CD14-positive monocyte (primary cell): Measurements from ENCODE around the gene OXGR1. TPM values are rescaled to one million over a fixed set of nuclear protein-coding genes. Genes with fewer than 3 reads are reported as not detected.

ENCODE experiments used
- DNase-seq, 3 donors: peaks; one replicate each; pipeline ENCODE4 v3.0.0-alpha.2; 2011 to 2022
- H2AFZ ChIP-seq: 2 replicates; pipeline ENCODE4 v1.6.0; 2012; ENCODE audit warnings: mild to moderate bottlenecking, low read depth, low read length, inconsistent platforms; ENCODE audit not compliant: insufficient read depth, poor library complexity, severe bottlenecking
- H3K27ac ChIP-seq, 2 donors: 1 replicate in 1 of 2; 2 replicates in 1 of 2; pipeline ENCODE4 v1.5.1; 2012 to 2013; ENCODE audit warnings: low read length in 2 of 2, control low read depth in 1 of 2, inconsistent platforms in 1 of 2, low read depth in 1 of 2, mild to moderate bottlenecking in 1 of 2
- H3K27me3 ChIP-seq, 2 donors: one replicate each; pipeline versions ENCODE4 v1.6.0 to v1.6.1; 2011 to 2013; ENCODE audit warnings: low read length in 2 of 2; ENCODE audit not compliant: control insufficient read depth in 2 of 2, insufficient read depth in 2 of 2
- H3K36me3 ChIP-seq, 2 donors: replicated peaks in 1 of 2; 1 replicate in 1 of 2; 2 replicates in 1 of 2; pipeline versions ENCODE4 v1.5.1 to v1.6.1; 2012 to 2013; ENCODE audit warnings: low read length in 2 of 2, control low read depth in 1 of 2, inconsistent platforms in 1 of 2, mild to moderate bottlenecking in 1 of 2; ENCODE audit not compliant: insufficient read depth in 2 of 2, control insufficient read depth in 1 of 2
- H3K4me1 ChIP-seq, 2 donors: 1 replicate in 1 of 2; 2 replicates in 1 of 2; pipeline versions ENCODE4 v1.5.1 to v1.6.1; 2012 to 2013; ENCODE audit warnings: low read length in 2 of 2, control low read depth in 1 of 2, inconsistent platforms in 1 of 2, mild to moderate bottlenecking in 1 of 2, moderate library complexity in 1 of 2; ENCODE audit not compliant: insufficient read depth in 2 of 2, control insufficient read depth in 1 of 2
- H3K4me2 ChIP-seq: replicated peaks from 2 replicates; pipeline ENCODE3; 2012; ENCODE audit warnings: low read length, moderate library complexity, mild to moderate bottlenecking; ENCODE audit not compliant: poor library complexity, severe bottlenecking; ENCODE audit errors: extremely low read depth
- H3K4me3 ChIP-seq, 3 experiments: fragments of 200-600 bp in 1 of 3; sonication (generic) in 1 of 3; replicated peaks in 1 of 3; 1 replicate in 2 of 3; 2 replicates in 1 of 3; pipeline ENCODE4 v1.5.1; 2011 to 2013; ENCODE audit warnings: low read length in 3 of 3, mild to moderate bottlenecking in 3 of 3, control low read depth in 2 of 3, low read depth in 2 of 3, inconsistent platforms in 1 of 3, moderate library complexity in 1 of 3
- H3K79me2 ChIP-seq: 2 replicates; pipeline ENCODE4 v1.6.0; 2012; ENCODE audit warnings: mild to moderate bottlenecking, control low read depth, inconsistent platforms, low read length, moderate library complexity; ENCODE audit not compliant: insufficient read depth
- H3K9ac ChIP-seq: 2 replicates; pipeline ENCODE4 v1.6.0; 2017; ENCODE audit warnings: low read length, mild to moderate bottlenecking; ENCODE audit not compliant: insufficient read depth, poor library complexity, severe bottlenecking
- H3K9me3 ChIP-seq, 2 donors: replicated peaks in 1 of 2; 1 replicate in 1 of 2; 2 replicates in 1 of 2; pipeline versions ENCODE4 v1.5.1 to v1.6.1; 2012 to 2013; ENCODE audit warnings: low read length in 2 of 2, control low read depth in 1 of 2; ENCODE audit not compliant: control insufficient read depth in 1 of 2, insufficient read depth in 1 of 2
- H4K20me1 ChIP-seq: 2 replicates; pipeline ENCODE4 v1.6.0; 2012; ENCODE audit warnings: mild to moderate bottlenecking, low read length, control low read depth, moderate library complexity; ENCODE audit not compliant: insufficient read depth
- H3K27ac Mint-ChIP-seq, 7 donors: one replicate each; pipeline ENCODE4 v1.8.0; 2020; ENCODE audit warnings: mild to moderate bottlenecking in 7 of 7, mixed read lengths in 7 of 7, moderate library complexity in 6 of 7, inconsistent platforms in 2 of 7
- H3K27me3 Mint-ChIP-seq, 3 donors: one replicate each; pipeline ENCODE4 v1.8.0; 2021 to 2022; ENCODE audit warnings: low read depth in 3 of 3, mild to moderate bottlenecking in 3 of 3, mixed read lengths in 3 of 3, moderate library complexity in 3 of 3, inconsistent platforms in 1 of 3
- H3K36me3 Mint-ChIP-seq, 2 donors: one replicate each; pipeline ENCODE4 v1.8.0; 2020; ENCODE audit warnings: mixed read lengths in 2 of 2, inconsistent platforms in 1 of 2, mild to moderate bottlenecking in 1 of 2
- H3K4me1 Mint-ChIP-seq: one replicate; pipeline ENCODE4 v1.8.0; 2020; ENCODE audit warnings: mild to moderate bottlenecking, mixed read lengths
- H3K4me3 Mint-ChIP-seq, 2 donors: one replicate each; pipeline ENCODE4 v1.8.0; 2020; ENCODE audit warnings: mild to moderate bottlenecking in 2 of 2, mixed read lengths in 2 of 2, moderate library complexity in 1 of 2
- H3K9me3 Mint-ChIP-seq, 7 donors: one replicate each; pipeline ENCODE4 v1.8.0; 2020 to 2022; ENCODE audit warnings: mixed read lengths in 7 of 7, mild to moderate bottlenecking in 6 of 7, moderate library complexity in 6 of 7, inconsistent platforms in 2 of 7
- CTCF ChIP-seq: fragments of 200-600 bp; IDR thresholded peaks from one replicate; pipeline ENCODE4 v1.8.0; 2022; ENCODE audit warnings: antibody characterized with exemption, mild to moderate bottlenecking
- WGBS: methylation state at CpG from one replicate; pipeline ENCODE4 v1.1.5; 2013; ENCODE audit warnings: missing lambda C conversion rate; ENCODE audit not compliant: insufficient coverage; 5-methylcytosine and 5-hydroxymethylcytosine counted together
- intact Hi-C, 2 donors: fragments of 100-400 bp; cut with micrococcal nuclease; formaldehyde crosslinking; loops; one replicate each; pipeline versions ENCODE4 v1.15.0 to v1.15.1; 2023
- polyA plus RNA-seq, 3 donors: library from polyadenylated mRNA; depleted of rRNA in 1 of 3; unstranded in 2 of 3; stranded (reverse) in 1 of 3; fragments of 300-500 nt in 2 of 3; fragments of >200 nt in 1 of 3; fragmentation: Illumina TruSeq in 2 of 3; gene quantifications; 1 replicate in 2 of 3; 2 replicates in 1 of 3; pipeline ENCODE4 v1.2.3, GENCODE V29; 2012 to 2021

The OXGR1 gene
- polyA plus RNA-seq, 3 donors: 0.22 to 0.27 TPM; not detected in 1

GRCh38 chr13:96968027-96968426, 26.2 kb downstream of the OXGR1 start:
- no peak overlapping the region for H3K4me3 ChIP-seq
- H3K9ac ChIP-seq: no peak overlapping the region
- 67% methylated on average over 1 of the region's 2 CpGs for WGBS
- peaks cover 25 to 66% (median 53%) of the 10 kb centered on the region in 7 donors for H3K9me3 Mint-ChIP-seq
- no peaks in the 10 kb centered on the region for H3K36me3 Mint-ChIP-seq
- H3K27me3 ChIP-seq: no peaks in the 10 kb centered on the region
- no peak overlapping the region for H3K27ac ChIP-seq
- DNase-seq: no peak
- H3K9me3 ChIP-seq: peaks cover 44 to 53% of the 10 kb centered on the region in 2 donors
- no peaks in the 10 kb centered on the region for H4K20me1 ChIP-seq
- no peak for TF ChIP-seq CTCF
- no peak overlapping the region for H3K4me3 Mint-ChIP-seq
- no peak overlapping the region for H3K4me2 ChIP-seq
- no peak overlapping the region for H2AFZ ChIP-seq
- intact Hi-C loops: no loop called here
- no peak overlapping the region for H3K27ac Mint-ChIP-seq
- no peaks in the 10 kb centered on the region for H3K79me2 ChIP-seq
- no peaks in the 10 kb centered on the region for H3K4me1 Mint-ChIP-seq
- no peaks in the 10 kb centered on the region for H3K4me1 ChIP-seq
- peaks cover 0 to 1% (median 0%) of the 10 kb centered on the region in 3 donors for H3K27me3 Mint-ChIP-seq
- no peaks in the 10 kb centered on the region for H3K36me3 ChIP-seq

- intact Hi-C loops: no loop called here
- peaks cover 44 to 53% of the 10 kb centered on the region in 2 donors for H3K9me3 ChIP-seq
- H3K36me3 ChIP-seq: no peaks in the 10 kb centered on the region
- Mint-ChIP-seq H3K9me3 (peaks cover 25 to 66% (median 56%) of the 10 kb centered on the region in 7 donors), H3K4me1 (no peaks in the 10 kb centered on the region), H3K4me3 (no peak overlapping the region), H3K36me3 (no peaks in the 10 kb centered on the region), H3K27ac (no peak overlapping the region), H3K27me3 (peaks cover 0 to 1% (median 0%) of the 10 kb centered on the region in 3 donors)
- WGBS: 100% methylated on average over 1 of the region's 12 CpGs
- DNase-seq: no peak
- no peaks in the 10 kb centered on the region for H4K20me1 ChIP-seq
- H3K27me3 ChIP-seq: no peaks in the 10 kb centered on the region
- no peaks in the 10 kb centered on the region for H3K4me1 ChIP-seq
- no peak overlapping the region for H3K4me3 ChIP-seq
- TF ChIP-seq CTCF: no peak
- no peaks in the 10 kb centered on the region for H3K79me2 ChIP-seq
- H2AFZ ChIP-seq: no peak overlapping the region
- H3K27ac ChIP-seq: no peak overlapping the region
- no peak overlapping the region for H3K4me2 ChIP-seq
- no peak overlapping the region for H3K9ac ChIP-seq
Measured at GRCh38 chr13:96967248-96967745, 27.0 kb downstream of the OXGR1 start.
